Keratinocyte (primary cell): Measurements from ENCODE around the gene MTHFD1L.

ENCODE experiments used
- EZH2 ChIP-seq: IDR thresholded peaks from one replicate; pipeline ENCODE4 v1.6.1; 2012; ENCODE audit warnings: inconsistent platforms, mild to moderate bottlenecking, low read length, moderate library complexity
- TF ChIP-seq, protein P1 (sequence below), 3 experiments: IDR thresholded peaks in 1 of 3; conservative IDR thresholded peaks in 1 of 3; optimal IDR thresholded peaks in 1 of 3; 2 replicates in 2 of 3; 3 replicates in 1 of 3; pipeline versions ENCODE3 to v1.5.1; 2011; ENCODE audit warnings: low read length in 3 of 3, mild to moderate bottlenecking in 3 of 3, moderate library complexity in 2 of 3, control low read depth in 1 of 3, inconsistent platforms in 1 of 3; ENCODE audit not compliant: insufficient read depth in 2 of 3; ENCODE audit errors: extremely low read depth in 1 of 3

DNA sequence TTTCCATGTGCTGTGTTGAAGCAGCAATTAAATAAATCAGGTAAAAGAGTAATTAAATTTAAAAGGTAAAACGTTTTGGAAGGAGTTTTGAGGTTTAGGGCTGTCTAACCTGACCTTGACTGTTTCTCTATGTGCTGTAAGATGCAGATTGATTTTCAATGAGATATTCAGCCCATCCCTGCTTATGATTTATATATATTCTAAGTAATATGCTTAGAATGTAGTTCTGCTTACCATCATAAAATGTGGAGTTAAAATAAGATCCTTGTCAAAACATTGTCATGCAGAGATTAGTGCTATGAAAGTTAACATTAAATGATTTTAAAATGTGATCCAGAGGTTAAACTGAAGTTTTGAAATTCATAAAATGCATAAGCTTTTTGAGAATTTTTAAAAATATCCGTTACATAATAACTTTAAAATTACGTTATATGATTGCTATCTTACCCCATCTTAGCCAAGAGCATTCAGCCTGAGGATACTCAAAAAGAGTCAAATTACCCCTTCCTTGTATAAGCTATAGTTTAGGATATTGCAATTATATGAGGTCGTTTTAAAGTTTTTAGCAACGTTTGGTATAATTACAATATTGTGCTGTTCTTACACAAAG, 122.5 kb downstream of the MTHFD1L start:
- TF ChIP-seq, protein P1, sequence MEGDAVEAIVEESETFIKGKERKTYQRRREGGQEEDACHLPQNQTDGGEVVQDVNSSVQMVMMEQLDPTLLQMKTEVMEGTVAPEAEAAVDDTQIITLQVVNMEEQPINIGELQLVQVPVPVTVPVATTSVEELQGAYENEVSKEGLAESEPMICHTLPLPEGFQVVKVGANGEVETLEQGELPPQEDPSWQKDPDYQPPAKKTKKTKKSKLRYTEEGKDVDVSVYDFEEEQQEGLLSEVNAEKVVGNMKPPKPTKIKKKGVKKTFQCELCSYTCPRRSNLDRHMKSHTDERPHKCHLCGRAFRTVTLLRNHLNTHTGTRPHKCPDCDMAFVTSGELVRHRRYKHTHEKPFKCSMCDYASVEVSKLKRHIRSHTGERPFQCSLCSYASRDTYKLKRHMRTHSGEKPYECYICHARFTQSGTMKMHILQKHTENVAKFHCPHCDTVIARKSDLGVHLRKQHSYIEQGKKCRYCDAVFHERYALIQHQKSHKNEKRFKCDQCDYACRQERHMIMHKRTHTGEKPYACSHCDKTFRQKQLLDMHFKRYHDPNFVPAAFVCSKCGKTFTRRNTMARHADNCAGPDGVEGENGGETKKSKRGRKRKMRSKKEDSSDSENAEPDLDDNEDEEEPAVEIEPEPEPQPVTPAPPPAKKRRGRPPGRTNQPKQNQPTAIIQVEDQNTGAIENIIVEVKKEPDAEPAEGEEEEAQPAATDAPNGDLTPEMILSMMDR (optimal IDR thresholded peaks at IDR 0.05 in 1 of 3, IDR thresholded peaks at IDR 0.05 in 1 of 3, conservative IDR thresholded peaks at IDR 0.05 in 1 of 3; ENCODE audit: extremely low read depth in 1 of 3, insufficient read depth in 2 of 3, low read length in 3 of 3): no peak
- no peak for TF ChIP-seq EZH2
